Measurements from ENCODE around the gene IFRD2. TPM values are rescaled to one million over a fixed set of nuclear protein-coding genes. Genes with fewer than 3 reads are reported as not detected.

Gene IFRD2
- total and polyA plus RNA-seq, 2 experiments from 2014 or later, result 80.8 to 91.5 TPM

DNA sequence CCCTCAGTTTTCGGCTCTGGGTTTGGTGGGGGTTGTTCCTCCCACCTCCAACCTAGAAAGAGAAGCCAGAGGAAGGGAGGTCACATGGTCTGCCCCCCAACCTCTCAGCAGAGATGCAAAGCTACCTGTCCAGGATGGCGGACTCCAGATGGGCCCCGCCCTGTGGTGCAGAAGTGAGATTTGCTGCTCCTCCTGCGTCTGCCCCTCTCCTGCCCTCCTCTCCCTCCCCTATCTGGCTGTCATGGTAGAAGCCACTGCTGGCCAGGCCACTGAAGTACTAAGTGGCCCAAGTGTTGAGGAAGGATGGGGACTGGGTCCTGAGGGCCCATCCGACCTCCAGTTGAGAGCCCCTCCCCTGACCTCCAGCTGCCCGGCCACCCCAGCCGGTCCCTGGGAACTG is 25.4 kb downstream of the IFRD2 start:
- TF ChIP-seq ZNF331 (CRISPR knock-in tag; IDR thresholded peaks at IDR 0.05; ENCODE audit: low read depth), result no peak
- TF ChIP-seq CREB1 (CRISPR knock-in tag; IDR thresholded peaks at IDR 0.05; ENCODE audit: low read depth), result no peak
- TF ChIP-seq NANOG (IDR thresholded peaks at IDR 0.05; ENCODE audit: borderline replicate concordance), result no peak
- TF ChIP-seq, protein P1, sequence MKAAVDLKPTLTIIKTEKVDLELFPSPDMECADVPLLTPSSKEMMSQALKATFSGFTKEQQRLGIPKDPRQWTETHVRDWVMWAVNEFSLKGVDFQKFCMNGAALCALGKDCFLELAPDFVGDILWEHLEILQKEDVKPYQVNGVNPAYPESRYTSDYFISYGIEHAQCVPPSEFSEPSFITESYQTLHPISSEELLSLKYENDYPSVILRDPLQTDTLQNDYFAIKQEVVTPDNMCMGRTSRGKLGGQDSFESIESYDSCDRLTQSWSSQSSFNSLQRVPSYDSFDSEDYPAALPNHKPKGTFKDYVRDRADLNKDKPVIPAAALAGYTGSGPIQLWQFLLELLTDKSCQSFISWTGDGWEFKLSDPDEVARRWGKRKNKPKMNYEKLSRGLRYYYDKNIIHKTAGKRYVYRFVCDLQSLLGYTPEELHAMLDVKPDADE (IDR thresholded peaks at IDR 0.05), result no peak
- no peak for TF ChIP-seq ZNF114 (CRISPR knock-in tag; IDR thresholded peaks at IDR 0.05)
- TF ChIP-seq JUNB (IDR thresholded peaks at IDR 0.05; ENCODE audit: unreplicated experiment), result no peak
- TF ChIP-seq STAT1 (IDR thresholded peaks at IDR 0.05; ENCODE audit: unreplicated experiment), result no peak
- TF ChIP-seq, protein P2, sequence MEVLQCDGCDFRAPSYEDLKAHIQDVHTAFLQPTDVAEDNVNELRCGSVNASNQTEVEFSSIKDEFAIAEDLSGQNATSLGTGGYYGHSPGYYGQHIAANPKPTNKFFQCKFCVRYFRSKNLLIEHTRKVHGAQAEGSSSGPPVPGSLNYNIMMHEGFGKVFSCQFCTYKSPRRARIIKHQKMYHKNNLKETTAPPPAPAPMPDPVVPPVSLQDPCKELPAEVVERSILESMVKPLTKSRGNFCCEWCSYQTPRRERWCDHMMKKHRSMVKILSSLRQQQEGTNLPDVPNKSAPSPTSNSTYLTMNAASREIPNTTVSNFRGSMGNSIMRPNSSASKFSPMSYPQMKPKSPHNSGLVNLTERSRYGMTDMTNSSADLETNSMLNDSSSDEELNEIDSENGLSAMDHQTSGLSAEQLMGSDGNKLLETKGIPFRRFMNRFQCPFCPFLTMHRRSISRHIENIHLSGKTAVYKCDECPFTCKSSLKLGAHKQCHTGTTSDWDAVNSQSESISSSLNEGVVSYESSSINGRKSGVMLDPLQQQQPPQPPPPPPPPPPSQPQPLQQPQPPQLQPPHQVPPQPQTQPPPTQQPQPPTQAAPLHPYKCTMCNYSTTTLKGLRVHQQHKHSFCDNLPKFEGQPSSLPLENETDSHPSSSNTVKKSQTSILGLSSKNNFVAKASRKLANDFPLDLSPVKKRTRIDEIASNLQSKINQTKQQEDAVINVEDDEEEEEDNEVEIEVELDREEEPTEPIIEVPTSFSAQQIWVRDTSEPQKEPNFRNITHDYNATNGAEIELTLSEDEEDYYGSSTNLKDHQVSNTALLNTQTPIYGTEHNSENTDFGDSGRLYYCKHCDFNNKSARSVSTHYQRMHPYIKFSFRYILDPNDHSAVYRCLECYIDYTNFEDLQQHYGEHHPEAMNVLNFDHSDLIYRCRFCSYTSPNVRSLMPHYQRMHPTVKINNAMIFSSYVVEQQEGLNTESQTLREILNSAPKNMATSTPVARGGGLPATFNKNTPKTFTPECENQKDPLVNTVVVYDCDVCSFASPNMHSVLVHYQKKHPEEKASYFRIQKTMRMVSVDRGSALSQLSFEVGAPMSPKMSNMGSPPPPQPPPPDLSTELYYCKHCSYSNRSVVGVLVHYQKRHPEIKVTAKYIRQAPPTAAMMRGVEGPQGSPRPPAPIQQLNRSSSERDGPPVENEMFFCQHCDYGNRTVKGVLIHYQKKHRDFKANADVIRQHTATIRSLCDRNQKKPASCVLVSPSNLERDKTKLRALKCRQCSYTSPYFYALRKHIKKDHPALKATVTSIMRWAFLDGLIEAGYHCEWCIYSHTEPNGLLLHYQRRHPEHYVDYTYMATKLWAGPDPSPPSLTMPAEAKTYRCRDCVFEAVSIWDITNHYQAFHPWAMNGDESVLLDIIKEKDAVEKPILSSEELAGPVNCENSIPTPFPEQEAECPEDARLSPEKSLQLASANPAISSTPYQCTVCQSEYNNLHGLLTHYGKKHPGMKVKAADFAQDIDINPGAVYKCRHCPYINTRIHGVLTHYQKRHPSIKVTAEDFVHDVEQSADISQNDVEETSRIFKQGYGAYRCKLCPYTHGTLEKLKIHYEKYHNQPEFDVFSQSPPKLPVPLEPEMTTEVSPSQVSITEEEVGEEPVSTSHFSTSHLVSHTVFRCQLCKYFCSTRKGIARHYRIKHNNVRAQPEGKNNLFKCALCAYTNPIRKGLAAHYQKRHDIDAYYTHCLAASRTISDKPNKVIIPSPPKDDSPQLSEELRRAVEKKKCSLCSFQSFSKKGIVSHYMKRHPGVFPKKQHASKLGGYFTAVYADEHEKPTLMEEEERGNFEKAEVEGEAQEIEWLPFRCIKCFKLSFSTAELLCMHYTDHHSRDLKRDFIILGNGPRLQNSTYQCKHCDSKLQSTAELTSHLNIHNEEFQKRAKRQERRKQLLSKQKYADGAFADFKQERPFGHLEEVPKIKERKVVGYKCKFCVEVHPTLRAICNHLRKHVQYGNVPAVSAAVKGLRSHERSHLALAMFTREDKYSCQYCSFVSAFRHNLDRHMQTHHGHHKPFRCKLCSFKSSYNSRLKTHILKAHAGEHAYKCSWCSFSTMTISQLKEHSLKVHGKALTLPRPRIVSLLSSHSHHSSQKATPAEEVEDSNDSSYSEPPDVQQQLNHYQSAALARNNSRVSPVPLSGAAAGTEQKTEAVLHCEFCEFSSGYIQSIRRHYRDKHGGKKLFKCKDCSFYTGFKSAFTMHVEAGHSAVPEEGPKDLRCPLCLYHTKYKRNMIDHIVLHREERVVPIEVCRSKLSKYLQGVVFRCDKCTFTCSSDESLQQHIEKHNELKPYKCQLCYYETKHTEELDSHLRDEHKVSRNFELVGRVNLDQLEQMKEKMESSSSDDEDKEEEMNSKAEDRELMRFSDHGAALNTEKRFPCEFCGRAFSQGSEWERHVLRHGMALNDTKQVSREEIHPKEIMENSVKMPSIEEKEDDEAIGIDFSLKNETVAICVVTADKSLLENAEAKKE (CRISPR knock-in tag; IDR thresholded peaks at IDR 0.05), result no peak
- no peak for TF ChIP-seq EZH2phosphoT487 (IDR thresholded peaks at IDR 0.05; ENCODE audit: unreplicated experiment)
- TF ChIP-seq EZH2 (IDR thresholded peaks at IDR 0.05; ENCODE audit: low read depth, unreplicated experiment), result no peak
- TF ChIP-seq CTCF (conservative IDR thresholded peaks at IDR 0.05; ENCODE audit: low read depth in 2 of 2), result no peak
- no peak for TF ChIP-seq POLR2AphosphoS5 (IDR thresholded peaks at IDR 0.05; ENCODE audit: low read depth)
- no peaks in the 10 kb centered on the region for H3K9me2 ChIP-seq (ENCODE audit: insufficient read depth)
- 0 out of 2 replicates have a peak, but pooled peaks cover 8% of the 10 kb centered on the region for H3F3A ChIP-seq (replicated peaks; ENCODE audit: low read depth)
- ATAC-seq (no peak), DNase-seq (ENCODE audit: low spot score) (no peak)
- Mint-ChIP-seq H3K27me3 (ENCODE audit: insufficient read depth, low read depth, poor library complexity) (peaks cover 22% of the 10 kb centered on the region), H3K27ac (no peak overlapping the region), H3K4me3 (no peak overlapping the region), H3K36me3 (ENCODE audit: low read depth) (no peaks in the 10 kb centered on the region), H3K4me1 (peaks cover 59% of the 10 kb centered on the region), H3K9me3 (no peaks in the 10 kb centered on the region)
- H3K36me3 ChIP-seq (ENCODE audit: insufficient read depth), result no peaks in the 10 kb centered on the region
- no peak overlapping the region for H2AFZ ChIP-seq
- H3K4me3 ChIP-seq, result peak overlapping the region; percentile 20; the same call in 1 of the 2 replicates
- no peak overlapping the region for H3K27ac ChIP-seq (ENCODE audit: low read depth)
- peak overlapping the region; percentile 71; the same call in 1 of the 2 replicates for H3K4me2 ChIP-seq
- no peaks in the 10 kb centered on the region for H3K79me2 ChIP-seq (replicated peaks; ENCODE audit: insufficient read depth)
- H3K27me3 ChIP-seq (ENCODE audit: insufficient read depth), result no peaks in the 10 kb centered on the region
- H3K4me1 ChIP-seq (ENCODE audit: insufficient read depth), result peaks cover 48% of the 10 kb centered on the region
- H4K20me1 ChIP-seq (replicated peaks; ENCODE audit: insufficient read depth), result no peaks in the 10 kb centered on the region

Measured in GM23338 (cell line).